RCC 7860 (cell line): ENCODE results near the gene MANF.
A peak's percentile ranks its signal among the peaks of the same experiment; 100 is the strongest.

Experiments used
- DNase-seq: peaks from one replicate; pipeline ENCODE4 v3.0.0-alpha.2; 2015; ENCODE audit warnings: low spot score
- FAIRE-seq: peaks from 2 replicates; lab custom pipeline; 2012; peaks lifted over from hg19 to GRCh38; lab: Jason Lieb, UNC

MANF gene

GRCh38 chr3:51389423-51390183, 4.5 kb downstream of the MANF start:
- DNase-seq (peak; percentile 14), FAIRE-seq (no peak)

DNA sequence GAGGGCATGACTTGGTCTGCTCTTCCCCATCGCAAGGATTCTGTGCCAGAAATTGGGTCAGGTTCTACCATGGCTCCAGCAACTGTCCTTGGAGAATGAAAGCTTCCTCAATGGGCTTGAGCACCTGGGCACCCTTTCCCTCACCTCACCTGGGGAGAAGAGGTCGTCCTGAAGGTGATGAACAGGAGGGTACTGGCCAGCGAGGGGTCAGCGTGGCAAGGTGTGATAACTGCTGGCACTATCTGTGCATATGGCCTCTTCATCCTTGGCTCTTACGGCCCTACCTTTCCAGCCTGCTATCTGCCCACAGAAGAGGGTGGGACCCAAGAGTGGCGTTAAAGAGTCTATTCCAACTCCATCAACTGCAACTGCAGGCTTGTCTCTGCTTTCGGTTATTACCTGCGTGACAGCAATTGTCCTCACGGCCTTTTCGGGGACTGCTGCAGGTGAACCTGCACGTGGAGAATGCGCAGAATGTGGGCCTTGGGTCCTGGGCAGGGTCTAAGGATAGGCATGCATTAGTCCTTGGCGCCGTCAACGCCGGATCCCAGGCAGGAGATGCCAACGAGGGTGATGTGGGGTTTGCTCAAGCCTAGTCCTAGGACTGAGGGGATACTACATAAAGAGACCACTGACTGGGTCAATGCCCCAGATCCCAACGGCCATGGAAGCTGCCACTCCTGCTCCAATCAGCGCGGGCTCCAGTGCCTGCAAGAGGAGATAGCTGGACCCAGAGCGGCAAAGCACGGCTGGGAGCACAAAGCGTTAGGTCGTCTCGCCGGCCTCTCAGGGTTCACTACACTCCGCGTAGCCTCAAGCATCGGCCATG, 5.4 kb downstream of the MANF start:
- no peak for DNase-seq
- no peak for FAIRE-seq

GRCh38 chr3:51391075-51391565, 6.0 kb downstream of the MANF start, which contains the start of gene RBM15B:
TSS of gene RBM15B (plus strand) at chr3:51391285. CDS start at chr3:51391400, 115 bp downstream.
- FAIRE-seq (no peak), DNase-seq (peak; percentile 91)

DNA sequence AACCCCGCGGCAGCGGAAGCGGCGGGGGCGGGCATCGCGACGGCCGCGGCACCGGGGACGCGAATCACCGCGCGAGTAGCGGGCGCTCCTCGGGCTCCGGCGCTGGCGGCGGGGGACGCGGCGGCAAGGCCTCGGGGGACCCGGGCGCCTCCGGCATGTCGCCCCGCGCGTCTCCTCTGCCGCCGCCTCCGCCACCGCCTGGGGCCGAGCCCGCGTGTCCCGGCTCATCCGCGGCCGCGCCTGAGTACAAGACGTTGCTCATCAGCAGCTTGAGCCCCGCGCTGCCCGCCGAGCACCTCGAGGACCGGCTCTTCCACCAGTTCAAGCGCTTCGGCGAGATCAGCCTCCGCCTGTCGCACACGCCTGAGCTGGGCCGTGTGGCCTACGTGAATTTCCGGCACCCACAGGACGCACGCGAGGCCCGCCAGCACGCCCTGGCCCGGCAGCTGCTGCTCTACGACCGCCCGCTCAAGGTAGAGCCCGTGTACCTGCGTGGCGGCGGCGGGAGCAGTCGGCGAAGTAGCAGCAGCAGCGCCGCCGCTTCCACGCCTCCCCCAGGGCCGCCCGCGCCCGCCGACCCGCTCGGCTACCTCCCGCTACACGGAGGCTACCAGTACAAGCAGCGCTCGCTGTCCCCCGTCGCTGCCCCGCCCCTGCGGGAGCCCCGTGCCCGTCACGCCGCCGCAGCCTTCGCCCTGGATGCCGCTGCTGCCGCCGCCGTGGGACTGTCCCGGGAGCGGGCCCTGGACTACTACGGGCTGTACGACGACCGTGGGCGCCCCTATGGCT, 6.7 kb downstream of the MANF start:
- DNase-seq (no peak), FAIRE-seq (no peak)

- DNase-seq (no peak), FAIRE-seq (no peak)
Measured at GRCh38 chr3:51392355-51393133, 7.5 kb downstream of the MANF start.

DNA sequence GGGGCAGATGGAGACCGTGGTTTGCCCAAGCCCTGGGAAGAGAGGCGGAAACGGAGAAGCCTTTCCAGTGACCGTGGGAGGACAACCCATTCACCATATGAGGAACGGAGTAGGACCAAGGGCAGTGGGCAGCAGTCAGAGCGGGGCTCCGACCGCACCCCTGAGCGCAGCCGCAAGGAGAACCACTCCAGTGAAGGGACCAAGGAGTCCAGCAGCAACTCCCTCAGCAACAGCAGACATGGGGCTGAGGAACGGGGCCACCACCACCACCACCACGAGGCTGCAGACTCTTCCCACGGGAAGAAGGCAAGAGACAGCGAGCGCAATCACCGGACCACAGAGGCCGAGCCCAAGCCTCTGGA, 8.0 kb downstream of the MANF start:
- FAIRE-seq = no peak
- DNase-seq = no peak

- DNase-seq = no peak
- no peak for FAIRE-seq
Measured at GRCh38 chr3:51393564-51393963, 8.5 kb downstream of the MANF start.

- no peak for FAIRE-seq
- DNase-seq = no peak
Measured at GRCh38 chr3:51394541-51394940, 9.4 kb downstream of the MANF start.

DNA sequence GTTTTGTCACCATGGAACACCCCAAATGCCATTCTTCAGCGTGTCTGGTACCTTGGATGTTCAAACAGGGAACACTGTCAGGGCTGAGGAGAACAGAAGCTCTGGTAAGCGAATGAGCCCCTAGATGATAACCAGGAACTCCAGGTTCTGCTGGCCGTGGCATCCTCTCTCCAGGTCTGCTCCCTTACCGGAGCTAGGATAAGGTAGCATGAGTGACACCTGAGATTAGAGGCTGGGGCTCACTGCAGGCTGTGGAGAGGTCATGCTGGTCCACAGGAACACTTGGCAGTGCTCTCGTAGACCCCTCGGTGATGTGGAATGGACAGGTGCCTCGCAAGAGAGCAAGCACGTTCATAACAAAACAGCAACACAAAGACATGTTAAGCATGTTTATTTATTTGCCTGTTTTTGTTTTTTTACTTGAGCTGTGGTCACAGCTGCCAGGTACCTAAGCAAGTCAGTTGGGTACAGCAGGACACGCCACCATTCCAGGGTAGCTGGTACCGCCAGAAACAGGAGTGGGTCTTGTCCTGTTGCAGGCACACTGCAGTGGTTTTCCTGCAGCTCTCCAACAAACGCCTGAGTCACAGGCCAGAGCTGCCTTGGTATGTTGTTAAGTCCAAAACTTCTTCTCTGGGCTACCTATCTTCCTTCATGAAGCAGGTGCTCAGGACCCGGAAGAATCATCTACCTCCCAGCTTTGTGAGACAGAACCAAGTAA, 10.6 kb downstream of the MANF start:
- no peak for FAIRE-seq

DNA sequence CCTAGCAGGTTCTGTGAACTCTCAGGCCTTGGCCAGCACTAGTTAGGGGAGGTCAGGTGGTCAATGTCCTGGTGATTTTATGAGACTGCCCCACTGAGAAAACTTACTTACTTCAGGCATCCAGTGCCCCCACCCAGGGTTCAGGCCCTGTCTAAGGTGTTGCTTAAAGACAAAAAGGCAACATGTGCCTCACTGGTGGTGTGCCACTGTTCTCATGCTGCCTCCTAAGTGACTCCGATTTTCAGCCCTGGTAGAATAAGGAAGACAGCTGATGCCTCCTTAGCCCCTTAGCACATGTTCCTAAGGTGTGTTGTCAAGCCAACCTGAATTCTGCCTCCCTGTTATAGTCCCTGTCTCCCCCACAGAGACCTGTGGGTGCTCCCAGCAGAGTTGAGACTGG, 11.3 kb downstream of the MANF start:
- FAIRE-seq (no peak), DNase-seq (no peak)

More for the DNA sequence above, 10.6 kb downstream of the MANF start:
- no peak for DNase-seq

- no peak for FAIRE-seq
- no peak for DNase-seq
Measured at GRCh38 chr3:51397392-51397791, 12.3 kb downstream of the MANF start.

DNA sequence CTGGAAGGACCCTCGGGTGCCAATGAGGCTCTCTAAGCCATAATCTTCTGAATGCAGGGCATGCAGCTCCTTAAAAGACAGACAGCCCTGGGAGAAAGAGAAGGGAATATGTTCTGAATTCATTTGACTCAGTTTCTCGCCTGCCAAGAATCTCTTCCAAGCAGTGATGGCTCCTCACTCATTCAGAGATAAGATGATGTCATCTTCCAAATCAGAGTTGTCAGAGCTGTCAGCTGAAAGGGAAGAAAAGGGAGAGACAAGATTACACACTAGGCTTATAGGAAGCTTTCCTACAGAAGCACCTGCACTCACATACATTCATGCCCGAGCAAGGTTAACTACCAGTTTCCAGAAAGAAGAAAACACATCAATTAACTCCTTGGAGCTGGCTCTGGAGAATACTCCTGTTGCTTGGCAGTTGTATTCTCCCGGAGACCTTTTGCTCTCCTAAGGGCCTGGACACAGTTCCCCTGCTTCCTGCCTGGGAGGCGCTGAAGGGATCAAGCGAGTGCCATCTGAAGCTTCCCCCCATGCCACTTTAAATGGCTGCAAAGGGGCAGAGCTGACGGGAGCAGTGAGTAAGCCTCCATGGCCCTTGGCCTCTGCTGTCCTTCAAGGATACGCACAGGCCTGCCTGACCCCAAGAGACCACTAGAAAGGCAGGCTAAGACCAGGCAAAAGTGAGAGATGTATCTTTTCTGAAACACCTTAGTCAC, 13.7 kb downstream of the MANF start:
- no peak for DNase-seq
- FAIRE-seq = no peak

DNA sequence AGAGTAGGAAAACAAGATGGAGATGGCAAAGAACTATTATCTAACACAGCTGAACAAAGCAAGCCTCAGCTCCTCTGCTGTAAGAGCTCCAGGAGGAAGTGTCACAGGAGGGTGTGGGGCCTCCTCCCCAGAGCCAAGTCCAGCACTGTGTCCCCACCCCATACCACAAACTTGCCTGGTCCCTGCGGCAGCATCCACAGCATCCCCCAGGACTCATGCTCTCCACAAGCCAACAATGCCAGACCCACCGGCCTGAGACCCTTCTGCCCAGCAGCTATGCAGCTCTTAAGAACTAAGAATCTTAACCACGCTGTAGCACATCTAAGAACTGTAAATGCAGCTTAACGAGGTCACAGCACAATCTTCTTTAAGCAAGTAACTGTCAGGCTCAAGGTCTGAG, 15.1 kb downstream of the MANF start:
- DNase-seq = no peak
- no peak for FAIRE-seq

DNA sequence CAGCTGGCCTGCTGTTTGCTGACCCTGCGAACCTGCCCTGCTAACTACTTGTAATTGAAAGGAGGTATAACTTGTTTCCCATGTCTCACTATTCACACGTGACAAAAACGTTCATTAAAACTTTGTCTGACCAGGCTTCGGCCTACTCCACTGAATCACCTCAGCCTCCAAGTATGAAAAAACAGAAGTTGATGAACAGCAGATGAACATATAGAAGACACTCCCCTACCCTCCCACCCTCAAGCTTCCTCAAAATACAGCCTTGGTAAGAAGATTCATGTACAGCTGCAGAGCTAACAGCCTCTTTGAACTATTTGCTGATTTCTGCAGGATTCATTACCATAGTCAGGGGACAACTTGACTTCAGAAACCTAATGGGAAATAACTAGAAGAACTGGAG, 16.6 kb downstream of the MANF start:
- FAIRE-seq (no peak), DNase-seq (no peak)

GRCh38 chr3:51403675-51404074, 18.6 kb downstream of the MANF start:
- DNase-seq (no peak), FAIRE-seq (no peak)

GRCh38 chr3:51408021-51408420, 22.9 kb downstream of the MANF start:
- FAIRE-seq = no peak
- no peak for DNase-seq

DNA sequence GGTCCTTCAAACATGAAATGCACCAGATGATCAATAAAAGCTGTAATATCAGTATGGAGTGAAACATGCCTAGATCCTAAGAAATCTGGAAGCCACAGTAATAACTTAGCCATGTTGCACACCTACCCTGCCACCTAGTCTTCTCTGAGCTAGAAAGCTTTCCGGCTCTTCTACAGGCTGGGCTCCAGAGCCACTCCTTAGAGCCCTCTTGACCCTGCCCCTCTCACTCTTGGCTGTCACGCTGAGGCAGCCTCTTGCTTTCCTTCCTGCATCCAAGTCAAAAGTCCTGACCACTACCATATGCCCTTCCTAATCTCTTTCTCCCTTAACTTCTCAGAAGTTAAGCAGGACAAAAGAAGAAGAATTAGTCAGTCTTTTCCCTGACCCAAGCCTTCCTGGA, 23.7 kb downstream of the MANF start:
- DNase-seq (no peak), FAIRE-seq (no peak)

- DNase-seq (no peak), FAIRE-seq (no peak)
Measured at GRCh38 chr3:51422211-51422610, 37.1 kb downstream of the MANF start.

GRCh38 chr3:51426921-51427320, 41.8 kb downstream of the MANF start:
- FAIRE-seq (no peak), DNase-seq (no peak)
